Measurements from ENCODE around the gene MORN5.

- TF ChIP-seq POLR2A (IDR thresholded peaks at IDR 0.05) = no peak
- TF ChIP-seq, protein P1, sequence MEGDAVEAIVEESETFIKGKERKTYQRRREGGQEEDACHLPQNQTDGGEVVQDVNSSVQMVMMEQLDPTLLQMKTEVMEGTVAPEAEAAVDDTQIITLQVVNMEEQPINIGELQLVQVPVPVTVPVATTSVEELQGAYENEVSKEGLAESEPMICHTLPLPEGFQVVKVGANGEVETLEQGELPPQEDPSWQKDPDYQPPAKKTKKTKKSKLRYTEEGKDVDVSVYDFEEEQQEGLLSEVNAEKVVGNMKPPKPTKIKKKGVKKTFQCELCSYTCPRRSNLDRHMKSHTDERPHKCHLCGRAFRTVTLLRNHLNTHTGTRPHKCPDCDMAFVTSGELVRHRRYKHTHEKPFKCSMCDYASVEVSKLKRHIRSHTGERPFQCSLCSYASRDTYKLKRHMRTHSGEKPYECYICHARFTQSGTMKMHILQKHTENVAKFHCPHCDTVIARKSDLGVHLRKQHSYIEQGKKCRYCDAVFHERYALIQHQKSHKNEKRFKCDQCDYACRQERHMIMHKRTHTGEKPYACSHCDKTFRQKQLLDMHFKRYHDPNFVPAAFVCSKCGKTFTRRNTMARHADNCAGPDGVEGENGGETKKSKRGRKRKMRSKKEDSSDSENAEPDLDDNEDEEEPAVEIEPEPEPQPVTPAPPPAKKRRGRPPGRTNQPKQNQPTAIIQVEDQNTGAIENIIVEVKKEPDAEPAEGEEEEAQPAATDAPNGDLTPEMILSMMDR (IDR thresholded peaks at IDR 0.05) = no peak
Measured at GRCh38 chr9:122232796-122233306, 73.1 kb downstream of the MORN5 start.

Data from lower leg skin (tissue), 3 donors.